GM19372 (cell line): ENCODE data around the gene KLHL8.

Source experiments
- ATAC-seq: cut with Tn5 transposase; IDR thresholded peaks from one replicate; pipeline ENCODE4 v1.9.1; 2021; ENCODE audit warnings: mild to moderate bottlenecking, low read depth, moderate library complexity; ENCODE audit not compliant: unreplicated experiment

Gene KLHL8

GRCh38 chr4:87128006-87128705 is 92.3 kb downstream of the KLHL8 start:
- no peak for ATAC-seq

GRCh38 chr4:87126056-87126455 is 94.4 kb downstream of the KLHL8 start:
- no peak for ATAC-seq

GRCh38 chr4:87122252-87122651 is 98.2 kb downstream of the KLHL8 start:
- ATAC-seq, result no peak

DNA sequence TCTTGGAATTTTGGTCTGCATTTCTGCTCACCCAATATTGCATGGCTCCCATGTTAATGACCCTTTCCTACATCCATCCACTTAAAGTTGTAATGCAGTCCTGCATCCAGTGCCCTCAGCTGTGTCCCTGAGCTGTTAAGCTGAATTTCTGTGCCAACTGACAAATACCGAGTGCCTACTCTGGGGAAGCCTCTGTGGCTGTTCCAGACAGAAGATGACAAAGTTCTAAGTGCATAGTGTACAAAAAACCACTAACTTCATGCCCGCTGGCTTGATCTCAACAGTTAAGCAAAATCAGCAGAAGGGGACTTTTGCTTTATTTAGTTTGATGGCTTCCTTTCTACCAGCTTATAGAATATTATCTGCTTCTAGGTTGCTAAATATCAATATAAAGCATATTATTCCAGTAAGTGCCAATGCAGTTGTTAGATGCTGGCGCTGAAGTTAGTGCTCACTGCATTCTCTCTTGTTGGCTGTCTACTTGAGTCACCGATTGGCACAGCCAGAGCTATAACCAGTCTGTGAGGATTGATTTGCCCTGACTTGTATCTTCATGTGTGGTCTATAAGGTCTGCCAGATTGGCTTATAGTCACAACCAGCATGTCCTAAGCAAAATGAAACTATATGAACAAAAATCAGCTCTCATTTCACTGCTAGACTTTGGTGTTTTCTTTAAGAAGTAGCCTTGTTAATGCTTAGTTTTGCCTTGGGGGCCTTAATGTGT is 98.9 kb downstream of the KLHL8 start:
- ATAC-seq, result no peak

DNA sequence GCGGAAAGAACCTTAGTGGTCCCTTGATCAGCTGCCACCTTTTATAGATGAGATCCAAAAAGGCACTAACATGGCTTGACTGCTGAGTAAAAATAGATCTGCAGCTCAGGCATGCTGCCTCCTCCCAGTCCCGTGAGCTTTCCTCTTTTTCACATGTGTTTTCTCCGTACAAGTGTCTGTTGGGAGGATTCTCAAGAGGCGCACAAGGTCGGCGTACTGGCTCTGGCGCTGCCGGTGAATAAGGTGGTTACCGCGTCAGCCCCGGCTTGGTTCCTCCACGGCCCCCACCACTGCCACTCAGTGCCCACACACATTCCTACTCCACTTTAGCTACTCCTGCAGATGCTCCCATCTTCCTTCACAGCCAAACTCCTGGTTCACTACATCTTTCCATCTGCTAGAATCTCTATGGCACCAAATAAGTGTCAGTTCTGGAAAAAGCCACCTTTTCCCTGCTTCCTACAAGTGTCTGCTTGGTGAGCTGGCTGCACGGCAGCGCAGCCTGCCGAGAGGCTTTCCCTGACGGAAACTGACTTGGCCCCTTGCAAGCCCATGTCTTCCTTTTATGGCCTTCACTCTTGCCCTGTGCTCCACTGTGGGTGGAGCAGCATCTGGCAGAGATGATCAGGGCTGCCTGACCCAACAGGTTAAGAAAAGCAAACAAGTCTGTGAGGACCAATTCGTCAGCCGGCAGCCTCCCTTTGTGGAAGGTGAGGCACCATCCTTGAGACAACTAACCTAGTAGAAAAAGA is 99.8 kb downstream of the KLHL8 start:
- ATAC-seq, result no peak

GRCh38 chr4:87120010-87120409 is 100.4 kb downstream of the KLHL8 start:
- ATAC-seq, result no peak

DNA sequence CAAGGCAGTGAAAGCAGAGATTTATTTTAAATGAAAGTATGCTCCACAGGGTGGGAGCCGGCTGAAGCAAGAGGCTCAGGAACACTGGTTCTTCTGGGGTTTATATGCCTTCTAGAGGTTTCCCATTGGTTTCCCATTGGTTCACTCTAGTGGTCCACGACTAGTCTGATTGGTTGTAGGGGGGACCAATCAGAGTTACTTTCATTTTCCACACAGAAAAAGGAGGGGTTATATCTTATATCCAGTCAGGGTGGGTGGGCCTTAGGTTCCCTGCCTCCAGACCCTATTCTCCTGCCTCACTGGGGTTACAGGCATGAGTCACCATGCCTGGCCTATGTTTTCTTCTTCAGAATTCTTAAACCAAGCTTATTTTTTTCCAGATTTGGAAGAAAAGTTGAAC is 101.6 kb downstream of the KLHL8 start:
- ATAC-seq, result no peak

DNA sequence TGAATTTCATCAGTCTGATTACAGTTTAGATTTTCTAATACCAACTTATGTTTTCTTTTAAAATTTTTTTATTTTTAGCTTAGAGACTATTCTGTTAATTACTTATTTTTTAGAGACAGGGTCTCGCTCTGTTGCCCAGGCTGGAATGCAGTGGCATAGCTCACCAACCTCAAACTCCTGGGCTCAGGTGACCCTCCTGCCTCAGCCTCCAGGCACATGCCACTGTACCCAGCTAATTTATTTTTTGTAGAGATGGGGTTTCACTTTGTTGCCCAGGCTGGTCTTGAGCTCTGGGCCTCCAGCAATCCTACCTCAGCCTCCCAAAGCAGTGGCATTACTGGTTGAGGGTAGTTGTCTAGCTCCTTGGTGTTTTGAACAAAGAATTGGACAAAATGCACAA is 102.0 kb downstream of the KLHL8 start:
- ATAC-seq, result no peak

DNA sequence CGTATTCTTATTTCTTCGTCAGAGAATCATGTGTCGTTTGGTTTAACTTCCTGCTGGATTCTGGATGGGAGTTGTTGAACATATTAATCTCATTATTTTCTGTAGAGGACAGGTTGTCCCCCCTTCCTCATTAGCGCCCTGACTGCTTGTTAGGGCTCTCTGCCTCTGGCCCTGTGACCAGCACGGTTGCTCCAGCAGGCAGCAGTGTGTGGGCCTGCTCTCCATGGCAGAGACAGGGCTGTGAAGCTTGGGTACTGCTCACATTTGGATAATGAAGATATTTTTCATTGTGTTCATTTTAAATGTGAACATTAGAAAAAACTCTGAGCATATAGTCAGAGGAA is 102.7 kb downstream of the KLHL8 start:
- no peak for ATAC-seq

DNA sequence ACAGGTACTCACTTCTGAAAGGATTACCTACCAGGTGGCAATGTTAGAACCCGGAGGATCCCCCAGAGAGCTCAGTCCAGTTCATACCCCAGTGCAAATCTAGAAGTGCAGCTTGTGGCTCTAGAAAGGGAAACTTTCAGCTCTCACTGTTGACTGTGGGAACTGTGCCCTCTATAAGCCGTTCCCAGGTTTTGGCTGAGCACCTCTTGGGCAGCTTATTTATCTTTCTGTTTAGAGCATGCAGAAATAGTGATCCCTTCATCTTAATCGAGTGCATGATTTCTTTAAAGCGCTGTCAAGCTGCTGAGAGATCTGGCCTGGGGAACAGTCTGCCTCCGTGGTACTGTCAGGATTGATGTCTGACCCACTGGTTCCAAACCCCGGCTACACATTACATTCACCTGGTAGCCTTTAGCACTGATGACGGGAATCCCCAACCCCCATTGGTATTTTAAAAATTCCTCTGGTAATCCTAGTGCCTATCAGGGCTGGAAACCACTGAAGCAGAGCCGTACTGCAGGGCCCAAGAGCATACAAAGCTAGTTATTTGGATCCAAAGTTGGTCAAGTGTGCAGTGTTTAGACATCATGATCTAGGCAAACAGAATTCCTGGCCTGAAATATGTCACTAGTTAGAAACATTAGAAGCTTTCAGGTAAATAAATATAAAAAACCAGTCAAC is 103.2 kb downstream of the KLHL8 start:
- no peak for ATAC-seq

DNA sequence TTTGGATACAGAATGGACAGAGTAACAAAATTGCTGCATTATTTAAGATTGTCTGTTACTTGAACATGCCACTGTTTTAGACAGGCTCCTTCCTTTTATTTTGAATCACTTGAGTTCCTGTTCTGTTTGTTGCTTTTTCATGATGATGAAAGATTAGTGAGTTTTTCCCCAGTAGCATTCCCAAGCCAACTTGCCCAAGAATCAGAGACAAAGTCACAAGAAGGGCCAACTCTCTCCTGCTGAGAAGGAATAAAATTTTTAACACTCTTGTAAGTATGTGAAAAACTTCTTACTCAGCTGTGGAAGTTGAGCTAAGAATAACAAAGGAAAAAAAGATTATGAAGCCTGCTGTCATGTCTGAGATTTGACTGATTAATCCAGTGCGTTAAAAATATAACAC is 104.2 kb downstream of the KLHL8 start:
- ATAC-seq, result no peak

GRCh38 chr4:87114245-87115062 is 106.0 kb downstream of the KLHL8 start:
- ATAC-seq, result no peak

GRCh38 chr4:87112063-87112462 is 108.4 kb downstream of the KLHL8 start:
- no peak for ATAC-seq
